GM21529 (cell line): ENCODE results near the gene ABCG2.
"Not testable (repeated sequence)": the region's sequence is repeated elsewhere in the genome, so short reads cannot be mapped to it uniquely, and the experiment has no call there.

ENCODE experiments used
- ATAC-seq: cut with Tn5 transposase; IDR thresholded peaks from one replicate; pipeline ENCODE4 v1.9.1; 2021; ENCODE audit not compliant: unreplicated experiment

The ABCG2 gene

GRCh38 chr4:88119943-88120342 is 38.5 kb downstream of the ABCG2 start:
- ATAC-seq, result no peak

GRCh38 chr4:88115587-88115986 is 42.9 kb downstream of the ABCG2 start:
- no peak for ATAC-seq

DNA sequence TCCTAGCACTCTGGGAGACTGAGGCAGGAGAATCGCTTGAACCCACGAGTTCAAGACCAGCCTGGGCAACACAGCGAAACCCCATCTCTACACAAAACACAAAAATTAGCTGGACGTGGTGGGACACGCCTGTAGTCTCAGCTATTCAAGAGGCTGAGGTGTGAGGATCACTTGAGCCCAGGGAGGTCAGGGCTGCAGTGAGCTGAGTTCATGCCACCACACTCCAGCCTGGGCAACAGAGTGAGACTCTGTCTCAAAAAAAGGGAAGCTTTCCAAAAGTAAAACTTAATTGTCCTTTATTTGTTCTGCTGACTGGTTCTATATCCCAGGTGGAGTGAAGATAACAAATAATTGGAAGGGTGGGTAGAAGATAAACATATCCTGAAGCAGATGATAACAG is 45.6 kb downstream of the ABCG2 start:
- no peak for ATAC-seq

- no peak for ATAC-seq
These were observed 47.6 kb downstream of the ABCG2 start for GRCh38 chr4:88110826-88111225.

GRCh38 chr4:88109123-88109881 is 49.1 kb downstream of the ABCG2 start:
- no peak for ATAC-seq

DNA sequence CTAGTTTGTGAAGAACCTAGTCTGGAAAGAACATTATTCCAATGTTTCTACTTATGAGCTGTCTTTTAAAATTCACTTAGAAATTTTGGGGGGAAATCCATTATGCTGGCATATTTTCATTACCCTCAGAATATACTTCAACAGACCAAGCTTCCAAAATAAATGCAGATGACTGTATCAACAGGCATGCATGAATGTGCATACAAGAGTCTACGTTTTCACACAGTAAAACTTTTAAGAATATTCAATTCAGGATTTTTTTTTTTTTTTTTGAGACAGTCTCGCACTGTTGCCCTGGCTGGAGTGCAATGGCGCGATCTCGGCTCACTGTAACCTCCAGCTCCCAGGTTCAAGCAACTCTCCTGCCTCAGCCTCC is 49.7 kb downstream of the ABCG2 start:
- ATAC-seq, result no peak

- ATAC-seq, result not testable (repeated sequence)
These were observed 50.4 kb downstream of the ABCG2 start for GRCh38 chr4:88108108-88108465.

- ATAC-seq, result no peak
These were observed 50.9 kb downstream of the ABCG2 start for GRCh38 chr4:88107406-88108107.

DNA sequence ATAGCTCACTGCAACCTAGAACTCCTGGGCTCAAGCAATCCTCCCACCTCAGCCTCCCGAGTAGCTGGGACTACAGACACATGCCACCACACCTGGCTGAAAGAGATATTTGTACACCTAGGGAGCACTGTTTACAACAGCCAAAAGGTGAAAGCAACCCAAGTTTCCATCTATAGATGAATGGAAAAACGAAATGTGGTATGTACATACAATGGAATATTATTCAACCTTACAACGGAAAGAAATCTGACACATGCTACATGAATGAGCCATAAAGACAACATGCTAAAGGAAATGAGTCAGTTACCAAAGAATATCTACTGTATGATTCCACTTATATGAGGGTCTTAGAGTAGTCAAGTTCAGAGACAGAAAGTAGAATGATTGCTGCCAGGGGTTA is 52.2 kb downstream of the ABCG2 start:
- no peak for ATAC-seq

- ATAC-seq, result no peak
These were observed 53.4 kb downstream of the ABCG2 start for GRCh38 chr4:88104902-88105610.

GRCh38 chr4:88102026-88102425 is 56.4 kb downstream of the ABCG2 start:
- ATAC-seq, result no peak

DNA sequence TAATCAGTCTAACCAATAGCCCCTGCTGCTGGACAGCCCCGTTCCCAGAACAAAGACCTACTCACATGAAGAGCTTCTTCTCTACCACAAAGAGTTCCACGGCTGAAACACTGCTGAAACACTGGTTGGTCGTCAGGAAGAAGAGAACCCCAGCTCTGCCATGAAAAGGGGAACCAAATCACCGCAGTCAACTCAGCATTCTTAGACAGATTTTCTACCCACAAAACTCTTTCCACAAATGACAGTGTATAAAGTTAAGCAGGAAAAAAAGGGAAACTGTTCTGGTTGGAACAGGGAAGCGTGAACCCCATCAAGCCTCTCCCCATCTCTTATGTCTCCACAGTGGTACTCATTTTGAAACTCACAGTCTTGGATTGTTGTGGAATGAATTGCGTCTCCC is 57.3 kb downstream of the ABCG2 start:
- ATAC-seq, result no peak

DNA sequence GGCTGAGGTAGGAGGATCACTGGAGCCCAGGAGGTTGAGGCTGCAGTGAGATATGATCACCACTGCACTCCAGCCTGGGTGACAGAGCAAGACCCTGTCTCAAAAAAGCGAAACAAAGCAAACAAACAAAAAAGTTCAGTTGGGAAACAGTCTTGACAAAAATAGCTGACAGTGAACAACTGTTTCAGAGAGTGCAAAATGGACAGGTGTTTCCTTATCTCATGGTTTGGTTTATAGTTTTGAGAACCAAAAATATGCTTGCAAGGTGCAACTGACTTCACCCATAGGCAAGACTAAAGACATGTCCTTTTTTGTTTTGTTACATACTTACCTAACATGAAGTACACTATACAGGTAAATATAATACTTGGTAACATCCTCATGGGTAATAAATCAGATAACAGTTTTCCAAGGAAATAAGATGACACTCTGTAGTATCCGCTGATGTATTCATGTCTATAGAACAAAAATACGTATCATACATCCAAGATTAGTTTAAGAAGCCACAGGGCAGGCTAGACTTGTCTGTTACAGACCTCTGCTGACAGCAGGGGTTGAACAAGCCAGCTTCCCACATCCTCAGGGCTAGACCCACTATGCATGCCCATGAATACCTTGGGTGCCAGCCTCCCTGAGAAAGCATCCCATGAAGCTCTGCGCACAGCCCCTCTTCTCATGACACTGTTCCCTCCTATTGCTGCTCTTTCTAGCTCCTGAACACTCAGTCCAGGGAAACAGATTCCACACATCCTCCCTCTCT is 59.3 kb downstream of the ABCG2 start:
- ATAC-seq, result no peak

- ATAC-seq, result no peak
These were observed 60.7 kb downstream of the ABCG2 start for GRCh38 chr4:88097781-88098180.

DNA sequence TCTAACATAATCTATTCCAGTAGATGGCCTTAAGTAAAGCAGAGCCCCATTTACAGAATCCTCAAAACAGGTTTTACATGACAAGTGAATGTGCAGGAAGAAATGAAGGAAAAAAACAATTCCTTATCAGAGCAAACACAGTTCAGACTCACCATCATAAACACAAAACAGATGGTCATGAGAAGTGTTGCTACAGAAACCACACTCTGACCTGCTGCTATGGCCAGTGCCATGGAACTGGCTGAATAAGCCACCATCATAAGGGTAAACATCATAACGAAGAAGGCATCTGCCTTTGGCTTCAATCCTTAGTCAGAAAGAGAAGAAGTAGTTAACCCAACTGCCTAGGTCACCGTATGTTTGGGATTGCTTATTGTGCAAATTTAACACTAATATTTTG is 61.1 kb downstream of the ABCG2 start:
- ATAC-seq, result no peak

DNA sequence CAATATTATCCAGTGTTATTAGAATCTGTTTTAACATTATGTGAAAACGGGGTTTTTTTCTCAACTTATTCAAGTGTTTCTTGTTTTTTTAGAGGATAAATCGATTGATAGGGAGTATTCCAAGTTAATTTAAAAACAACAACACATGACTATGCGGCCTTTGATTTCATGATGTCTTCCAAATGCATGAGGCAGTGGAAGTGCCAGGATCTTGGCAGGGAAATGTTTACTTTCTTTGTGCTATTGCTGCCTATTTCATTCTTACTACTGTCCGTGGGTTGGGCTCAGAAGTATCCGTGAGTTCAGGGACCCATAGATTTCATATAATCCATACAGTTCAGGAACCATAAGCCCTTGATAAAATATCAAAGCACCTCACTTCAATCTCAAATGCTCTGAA is 64.6 kb downstream of the ABCG2 start:
- ATAC-seq, result no peak

DNA sequence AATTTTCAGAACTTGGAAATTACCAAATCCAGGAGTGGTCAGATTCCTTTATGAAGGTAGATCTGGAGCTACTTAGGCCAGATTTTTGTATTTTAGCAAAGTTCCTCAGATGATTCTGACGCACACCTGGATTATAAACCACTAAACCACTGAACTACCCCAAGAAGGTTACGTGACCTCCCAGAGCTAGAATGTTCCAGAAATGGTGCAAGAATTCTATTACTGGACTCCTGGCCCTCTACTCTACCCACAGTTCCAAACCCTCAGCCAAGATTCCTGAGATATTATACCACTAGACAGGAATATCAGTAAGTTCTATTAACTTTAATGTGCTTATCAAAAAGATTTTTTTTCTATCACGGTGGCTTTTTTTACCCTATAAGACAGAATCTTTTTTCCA is 67.1 kb downstream of the ABCG2 start:
- ATAC-seq, result no peak

DNA sequence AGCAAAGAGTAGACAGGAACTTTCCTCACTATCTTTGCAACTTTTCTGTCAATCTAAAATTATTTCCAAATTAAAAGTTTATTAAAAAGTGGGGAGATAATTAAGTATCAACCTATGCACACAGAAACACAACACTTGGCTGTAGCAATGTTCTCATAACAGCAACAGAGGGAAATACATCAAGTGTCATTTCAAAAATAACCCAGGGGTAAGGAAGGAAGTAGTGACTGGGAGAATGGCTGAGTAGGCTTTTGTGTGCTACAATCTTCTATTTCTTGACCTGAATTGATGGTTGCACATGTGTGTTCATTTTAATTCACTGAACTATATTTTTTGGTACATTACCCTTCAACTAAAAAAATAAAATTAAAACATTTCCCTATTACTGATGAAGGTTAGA is 67.5 kb downstream of the ABCG2 start:
- no peak for ATAC-seq

- ATAC-seq, result no peak
These were observed 71.4 kb downstream of the ABCG2 start for GRCh38 chr4:88087004-88087403.

DNA sequence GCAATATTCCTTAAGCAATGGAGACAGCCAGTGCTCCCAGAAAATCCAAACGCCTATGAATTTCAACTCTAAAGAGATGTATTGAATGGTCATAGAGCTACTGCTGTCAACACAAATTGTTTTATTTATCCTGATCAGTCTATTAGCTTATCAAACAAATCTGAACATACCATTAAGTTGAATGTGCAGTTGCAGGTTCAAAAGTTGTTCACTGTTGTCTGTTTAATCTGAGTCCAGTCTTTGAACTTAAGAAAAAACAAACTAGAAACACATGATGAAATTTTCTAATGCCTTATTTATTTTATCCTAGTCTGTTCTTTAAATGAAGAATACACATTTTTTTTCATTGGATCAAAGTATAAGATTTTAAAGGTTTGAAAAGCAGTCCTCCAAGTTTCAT is 77.8 kb downstream of the ABCG2 start:
- ATAC-seq, result no peak

DNA sequence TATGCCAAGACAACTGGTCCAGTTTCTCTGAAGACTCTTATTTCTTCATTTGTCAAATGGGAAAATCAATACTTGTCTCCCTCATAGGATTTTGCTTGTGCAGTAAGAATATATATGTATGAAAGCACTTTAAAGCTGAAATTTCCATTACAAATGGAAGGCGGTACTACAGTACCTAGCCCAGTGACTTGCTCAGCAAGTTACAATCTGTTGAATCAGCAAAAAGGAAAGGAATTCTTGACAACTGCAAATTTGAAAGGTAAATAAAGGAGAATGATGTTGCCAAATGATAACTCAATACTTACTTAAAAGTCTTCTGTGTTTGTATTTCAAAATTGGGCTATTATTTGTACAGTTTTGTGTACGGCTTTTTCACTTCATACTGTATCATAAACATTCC is 79.9 kb downstream of the ABCG2 start:
- no peak for ATAC-seq
